ENCODE results near the gene ST6GALNAC5.

ST6GALNAC5 gene

DNA sequence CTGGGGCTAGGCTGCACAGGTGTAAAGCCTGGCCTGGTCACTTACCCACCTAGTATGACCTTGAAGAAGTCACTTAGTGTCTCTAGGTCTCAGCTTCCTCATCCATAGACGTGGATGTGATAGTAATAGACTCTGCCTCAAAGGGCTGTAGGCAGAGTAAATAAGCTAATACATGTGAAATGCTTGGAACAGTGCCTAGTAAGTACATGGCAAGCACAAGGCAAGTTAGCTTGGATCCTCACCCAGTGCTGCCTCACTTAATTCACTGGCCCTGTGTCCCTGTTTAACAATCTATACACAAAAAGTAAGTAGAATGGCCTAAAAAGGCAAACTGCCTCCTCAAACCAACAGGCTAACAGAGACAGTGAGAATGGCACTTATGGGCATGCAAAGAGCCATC, 184.1 kb downstream of the ST6GALNAC5 start:
- DNase-seq = no peak

DNA sequence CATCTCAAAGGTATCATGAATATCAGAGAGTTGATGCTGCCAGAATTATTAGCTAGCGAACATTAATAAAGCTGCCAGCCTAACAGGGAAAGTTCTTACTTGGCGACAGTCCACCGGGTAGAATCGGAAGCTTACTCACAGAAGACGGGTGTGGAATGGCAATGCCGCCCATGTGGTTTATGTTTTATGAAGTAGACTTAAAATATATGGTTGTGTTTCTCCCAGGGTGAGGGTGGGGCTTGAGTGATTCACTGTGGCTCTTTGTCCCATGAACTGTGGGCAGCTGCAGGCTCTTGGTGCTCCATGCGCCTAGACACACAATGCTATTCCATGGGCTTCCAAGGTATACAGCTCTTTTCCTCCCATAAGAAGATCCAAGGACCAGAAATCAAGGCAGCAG, 189.2 kb downstream of the ST6GALNAC5 start:
- no peak for DNase-seq

GRCh38 chr1:77057994-77058585, 190.8 kb downstream of the ST6GALNAC5 start:
- DNase-seq = no peak

DNA sequence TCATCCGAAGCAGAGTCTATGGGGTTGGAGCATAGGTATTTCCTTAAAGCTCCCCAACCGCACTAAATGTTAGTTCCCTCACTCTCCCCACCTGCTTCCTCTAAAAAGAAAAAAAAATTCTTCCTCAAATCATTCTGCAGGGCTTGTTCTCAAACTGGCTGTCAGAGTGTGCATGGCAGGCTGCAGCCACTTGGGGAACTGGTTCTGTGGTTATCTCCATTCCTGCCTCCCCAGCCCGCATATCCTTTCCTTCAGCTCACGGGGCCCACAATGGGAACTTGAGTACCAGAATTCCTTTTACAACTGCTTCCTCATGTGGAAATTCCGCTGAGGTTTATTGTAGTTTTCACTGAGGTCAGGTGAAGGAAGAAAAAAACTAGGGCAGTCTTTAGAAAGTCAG, 192.7 kb downstream of the ST6GALNAC5 start:
- no peak for DNase-seq

DNA sequence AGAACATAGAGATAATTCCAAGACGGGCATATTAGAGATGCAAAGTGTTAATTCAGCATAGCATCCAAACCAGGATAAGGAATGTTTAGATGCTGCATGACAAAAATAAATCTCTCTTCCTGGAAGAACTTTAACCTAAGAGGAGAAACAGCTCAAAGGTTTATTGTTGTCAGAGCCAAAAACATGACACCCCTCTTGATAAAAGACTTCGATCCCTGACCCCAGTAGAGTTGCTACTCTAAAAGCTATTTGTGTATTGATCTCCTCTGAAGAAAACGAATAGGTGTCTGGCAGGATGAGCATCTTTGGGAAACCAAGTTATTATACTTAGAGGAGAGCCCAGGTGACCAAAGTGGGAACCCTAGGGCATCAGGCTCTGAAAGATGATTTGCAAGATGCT, 193.9 kb downstream of the ST6GALNAC5 start:
- no peak for DNase-seq

DNA sequence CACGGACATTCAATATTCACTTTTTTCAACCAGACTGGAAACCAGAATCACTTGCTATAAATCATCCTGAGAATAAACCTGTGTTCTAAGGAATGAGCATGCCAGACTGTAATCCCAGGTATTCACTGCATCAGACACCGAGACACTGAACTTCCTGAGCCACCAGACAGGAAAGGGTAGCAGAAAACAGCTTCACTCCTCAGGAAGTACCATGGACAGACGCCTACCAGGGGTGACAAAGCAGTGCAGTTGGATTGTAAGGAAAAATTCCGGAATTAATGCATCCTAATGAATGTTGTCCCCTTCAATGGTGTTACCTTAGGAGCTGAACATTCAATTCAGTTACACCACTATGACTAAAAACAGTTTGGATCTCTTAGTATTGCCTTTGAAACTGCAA, 195.8 kb downstream of the ST6GALNAC5 start:
- no peak for DNase-seq

DNA sequence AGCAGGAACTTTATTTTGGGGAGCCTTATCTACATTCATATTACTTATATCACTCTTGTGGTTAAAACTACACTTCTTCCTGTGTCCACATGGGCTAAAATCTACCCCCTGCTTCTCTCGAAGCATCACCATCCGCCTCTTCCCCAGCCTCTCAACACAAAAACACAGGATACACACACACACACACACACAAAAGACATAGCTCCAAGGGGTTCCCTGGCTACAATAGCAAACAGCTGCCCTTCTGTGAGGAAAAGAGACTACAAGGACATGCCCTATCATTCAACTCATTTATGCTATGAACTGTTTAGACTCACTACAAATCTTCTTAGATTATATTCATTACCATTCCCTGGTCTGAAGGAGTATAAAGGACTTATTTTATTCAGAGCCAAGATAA, 197.0 kb downstream of the ST6GALNAC5 start:
- DNase-seq = no peak

DNA sequence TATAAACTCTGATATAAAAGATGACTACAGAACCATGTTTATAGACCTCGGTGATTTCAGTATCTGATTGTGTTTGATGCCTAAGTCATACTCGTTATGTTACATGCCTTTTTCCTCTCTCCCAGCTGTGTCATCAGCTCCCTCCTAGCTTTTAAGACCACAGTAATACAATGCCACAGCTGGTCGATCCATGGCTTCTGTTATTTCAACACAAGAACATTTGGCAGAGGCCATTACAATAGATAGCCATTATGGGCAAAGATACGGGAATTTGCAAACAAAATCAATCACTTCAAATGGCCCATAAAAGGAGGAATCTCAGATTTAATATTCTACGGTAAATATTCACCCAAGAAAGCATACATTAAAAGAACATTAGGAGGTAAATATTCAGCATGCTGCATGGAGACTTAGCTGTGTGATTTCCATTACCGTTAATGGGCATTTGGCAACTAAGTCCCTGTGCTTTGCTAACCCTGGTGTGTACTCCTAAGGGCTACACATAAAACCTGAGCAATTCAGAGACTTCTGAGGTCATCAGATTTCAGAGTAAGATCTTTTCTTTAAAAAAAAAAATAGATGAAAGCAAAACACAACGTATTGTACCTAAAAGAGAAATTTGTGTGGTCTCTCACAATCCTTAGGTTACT, 198.5 kb downstream of the ST6GALNAC5 start:
- no peak for DNase-seq

GRCh38 chr1:77068013-77068412, 200.7 kb downstream of the ST6GALNAC5 start:
- DNase-seq = no peak

- no peak for DNase-seq
These were observed 209.5 kb downstream of the ST6GALNAC5 start for GRCh38 chr1:77076759-77077158.

DNA sequence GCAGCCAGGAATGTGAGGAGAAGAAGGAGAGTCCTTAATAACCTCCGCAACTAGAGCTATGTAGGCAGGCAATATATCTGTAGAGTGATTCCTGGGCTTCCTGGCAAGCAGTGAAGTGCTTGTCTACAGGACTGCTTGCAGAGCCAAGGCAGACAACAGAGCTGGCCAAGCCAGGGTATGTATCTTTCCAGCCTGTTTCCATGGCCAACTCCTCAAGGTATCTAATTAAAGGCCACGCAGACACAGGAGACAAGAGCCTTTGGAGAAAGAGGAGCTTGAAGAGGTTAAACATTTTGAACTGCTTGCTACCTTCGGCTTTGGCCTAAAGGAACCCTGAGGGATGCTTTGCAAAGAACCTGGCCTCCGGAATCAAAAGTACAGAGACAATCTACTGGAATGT, 214.6 kb downstream of the ST6GALNAC5 start:
- DNase-seq = no peak

DNA sequence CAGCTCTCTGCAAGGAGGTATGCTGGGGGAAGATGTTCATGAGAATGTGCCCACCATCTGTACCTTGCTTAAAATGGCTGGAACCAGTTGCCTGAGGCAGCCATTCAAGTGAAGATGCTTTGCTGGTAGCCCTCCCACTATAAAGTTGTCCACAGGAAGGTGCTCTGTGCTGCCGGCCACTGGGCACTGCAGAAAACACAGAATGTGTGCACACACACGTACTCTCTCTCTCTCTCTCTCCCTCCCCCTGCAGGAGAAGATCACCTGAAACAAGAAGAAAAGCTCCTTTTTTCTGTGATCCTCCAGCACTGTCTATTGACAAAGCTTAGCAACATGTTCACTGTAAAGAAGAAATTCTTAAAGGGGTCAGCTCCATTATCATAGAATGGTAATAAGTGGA, 217.2 kb downstream of the ST6GALNAC5 start:
- no peak for DNase-seq

DNA sequence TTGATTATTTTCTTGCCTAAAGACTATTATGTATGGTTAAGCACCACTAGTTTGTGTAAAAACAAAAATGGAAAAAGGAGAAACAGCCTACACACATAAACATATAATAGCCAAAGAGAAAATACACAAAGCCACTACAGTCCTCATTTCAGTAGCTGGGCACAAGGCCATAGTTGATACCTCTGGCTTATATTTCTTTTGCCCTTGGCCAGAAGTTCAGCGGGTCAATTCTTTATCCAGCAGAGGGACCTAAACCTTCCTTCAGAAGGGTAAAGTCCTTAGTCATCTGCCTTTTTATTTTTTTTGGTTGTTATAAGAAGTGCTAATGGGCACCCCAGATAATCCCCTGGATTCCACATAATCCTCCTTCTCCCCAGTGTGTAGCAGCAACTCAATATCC, 217.8 kb downstream of the ST6GALNAC5 start:
- DNase-seq = no peak

DNA sequence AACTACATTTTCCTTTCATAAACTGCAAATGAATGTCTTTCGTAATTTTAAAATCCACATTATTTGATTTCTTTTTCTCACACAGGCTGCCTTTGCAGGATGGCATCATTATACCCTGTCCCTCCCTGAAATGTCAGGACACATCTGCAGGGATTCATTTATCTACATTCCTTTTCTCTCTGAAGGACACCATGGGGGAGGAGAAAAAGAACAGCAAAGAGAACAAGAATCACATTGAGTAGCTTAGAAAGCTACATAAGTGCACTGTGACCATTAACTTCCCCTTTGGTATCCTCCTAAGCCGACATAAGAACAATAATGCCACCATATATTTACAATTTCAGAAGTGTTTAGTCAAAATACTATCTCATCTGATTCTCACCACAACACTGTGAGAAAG, 222.5 kb downstream of the ST6GALNAC5 start:
- DNase-seq = no peak

DNA sequence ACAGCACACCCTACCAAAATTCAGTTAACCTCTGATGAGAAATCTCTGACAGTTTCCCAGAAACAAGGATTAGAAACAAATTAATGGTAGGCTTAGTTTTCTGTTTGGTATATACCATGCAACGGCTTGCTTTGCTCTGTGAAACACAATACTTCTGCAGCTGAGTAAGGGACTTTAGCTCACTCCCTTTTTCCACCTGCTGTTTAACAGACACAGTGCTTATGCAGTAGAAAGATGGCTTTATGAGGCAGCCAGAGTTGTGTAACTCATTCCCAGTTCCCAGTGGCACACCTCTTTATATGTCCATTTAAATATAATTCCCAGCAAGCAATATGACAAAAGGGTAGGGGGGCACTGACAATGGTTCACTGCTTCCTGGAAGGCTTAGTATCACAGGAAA, 228.0 kb downstream of the ST6GALNAC5 start:
- no peak for DNase-seq

GRCh38 chr1:77096496-77097255, 229.4 kb downstream of the ST6GALNAC5 start:
- no peak for DNase-seq

- DNase-seq = no peak
These were observed 233.6 kb downstream of the ST6GALNAC5 start for GRCh38 chr1:77100875-77101274.

DNA sequence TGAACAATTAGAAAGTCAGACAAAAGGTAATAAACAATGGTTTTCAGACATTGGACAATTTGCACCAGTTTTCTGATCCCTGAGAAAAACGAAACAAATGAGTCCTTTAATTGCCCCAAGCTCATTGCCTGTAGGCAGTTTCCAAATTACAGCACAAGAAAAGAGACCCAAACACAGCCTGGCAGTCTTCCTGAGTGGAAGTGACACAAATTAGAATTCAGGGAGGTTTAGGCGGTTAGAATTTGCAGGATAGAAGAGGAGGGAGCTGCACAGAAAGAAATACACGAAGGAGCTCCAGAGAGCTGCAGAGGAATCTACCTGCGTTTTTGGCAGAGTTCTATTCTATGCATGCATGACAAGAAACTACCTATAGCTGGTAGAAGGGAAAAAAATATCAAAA, 236.2 kb downstream of the ST6GALNAC5 start:
- no peak for DNase-seq

DNA sequence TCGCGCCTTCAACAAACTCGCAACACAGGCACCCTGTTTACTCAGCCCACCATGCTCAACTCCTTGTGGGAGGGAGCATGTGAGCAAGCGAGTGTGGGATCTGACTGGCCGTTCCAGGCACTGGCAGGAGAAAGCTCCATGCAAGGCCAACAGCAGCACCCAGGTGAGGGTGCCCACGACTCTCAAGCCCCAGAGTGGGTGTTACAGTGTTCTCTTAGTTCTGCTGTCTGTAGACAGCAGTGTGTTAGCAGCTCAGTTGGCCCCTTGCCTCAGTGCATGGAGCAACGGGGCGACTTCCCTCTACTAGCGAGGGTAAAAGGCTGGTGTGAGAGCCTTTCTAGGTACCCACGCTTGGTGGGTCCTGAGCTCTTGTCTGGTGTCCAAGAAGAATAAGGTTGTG, 237.4 kb downstream of the ST6GALNAC5 start:
- DNase-seq = no peak
